Gastroesophageal sphincter (tissue), 3 donors: ENCODE data around the gene SNX11.

ENCODE experiments used
- POLR2A ChIP-seq, 2 donors: fragments of 450-650 bp; IDR thresholded peaks; one replicate each; pipeline ENCODE4 v1.6.1; 2017; ENCODE audit warnings: antibody characterized with exemption in 2 of 2, mild to moderate bottlenecking in 2 of 2, moderate library complexity in 1 of 2
- POLR2AphosphoS5 ChIP-seq: sonication (generic); formaldehyde crosslinking; IDR thresholded peaks from one replicate; pipeline ENCODE4 v1.6.1; 2017; ENCODE audit warnings: antibody characterized with exemption
- TF ChIP-seq, protein P1 (sequence below), 4 experiments: fragments of 200-600 bp in 2 of 4; fragments of 450-650 bp in 2 of 4; sonication (generic) in 1 of 4; IDR thresholded peaks; one replicate each; pipeline ENCODE4 v1.5.1; 2017 to 2019; ENCODE audit warnings: antibody characterized with exemption in 4 of 4, mild to moderate bottlenecking in 2 of 4, moderate library complexity in 2 of 4

DNA sequence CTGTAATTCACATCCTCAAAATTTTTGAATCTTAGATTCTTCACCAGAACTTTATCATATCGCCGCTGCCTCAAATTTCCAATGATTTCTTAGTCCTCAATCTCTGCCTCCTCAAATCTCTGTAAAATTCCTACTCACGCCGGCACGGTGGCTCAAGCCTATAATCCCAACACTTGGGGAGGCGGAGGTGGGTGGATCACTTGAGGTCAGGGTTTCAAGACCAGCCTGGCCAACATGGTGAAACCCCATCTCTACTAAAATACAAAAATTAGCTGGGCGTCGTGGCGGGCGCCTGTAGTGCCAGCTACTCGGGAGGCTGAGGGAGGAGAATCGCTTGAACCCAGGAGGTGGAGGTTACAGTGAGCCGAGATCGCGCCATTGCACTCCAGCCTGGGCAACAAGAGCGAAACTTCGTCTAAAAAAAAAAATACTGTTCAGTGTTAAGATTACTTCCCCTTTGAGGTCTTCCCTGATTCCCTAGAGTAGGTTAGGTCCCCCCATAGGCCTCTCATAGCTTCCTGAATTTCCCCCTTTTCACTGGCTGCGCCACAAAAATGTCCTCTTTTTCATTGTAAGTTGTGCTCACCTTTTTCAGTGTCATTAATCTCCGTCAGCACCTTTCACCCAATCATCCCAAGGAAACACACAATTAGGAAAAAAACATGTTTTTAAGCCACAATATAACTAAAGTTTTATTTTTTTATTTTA lies 5.4 kb upstream of the SNX11 start:
- TF ChIP-seq, protein P1, sequence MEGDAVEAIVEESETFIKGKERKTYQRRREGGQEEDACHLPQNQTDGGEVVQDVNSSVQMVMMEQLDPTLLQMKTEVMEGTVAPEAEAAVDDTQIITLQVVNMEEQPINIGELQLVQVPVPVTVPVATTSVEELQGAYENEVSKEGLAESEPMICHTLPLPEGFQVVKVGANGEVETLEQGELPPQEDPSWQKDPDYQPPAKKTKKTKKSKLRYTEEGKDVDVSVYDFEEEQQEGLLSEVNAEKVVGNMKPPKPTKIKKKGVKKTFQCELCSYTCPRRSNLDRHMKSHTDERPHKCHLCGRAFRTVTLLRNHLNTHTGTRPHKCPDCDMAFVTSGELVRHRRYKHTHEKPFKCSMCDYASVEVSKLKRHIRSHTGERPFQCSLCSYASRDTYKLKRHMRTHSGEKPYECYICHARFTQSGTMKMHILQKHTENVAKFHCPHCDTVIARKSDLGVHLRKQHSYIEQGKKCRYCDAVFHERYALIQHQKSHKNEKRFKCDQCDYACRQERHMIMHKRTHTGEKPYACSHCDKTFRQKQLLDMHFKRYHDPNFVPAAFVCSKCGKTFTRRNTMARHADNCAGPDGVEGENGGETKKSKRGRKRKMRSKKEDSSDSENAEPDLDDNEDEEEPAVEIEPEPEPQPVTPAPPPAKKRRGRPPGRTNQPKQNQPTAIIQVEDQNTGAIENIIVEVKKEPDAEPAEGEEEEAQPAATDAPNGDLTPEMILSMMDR (IDR thresholded peaks at IDR 0.05) = no peak
- no peak for TF ChIP-seq POLR2A (IDR thresholded peaks at IDR 0.05)
- TF ChIP-seq POLR2AphosphoS5 = no peak
